ENCODE measurements around the gene CEP120. TPM values are rescaled to one million over a fixed set of nuclear protein-coding genes. Genes with fewer than 3 reads are reported as not detected.

Gene CEP120
- total RNA-seq, 1 donor from 2014 or later, result 23.0 TPM

GRCh38 chr5:123448017-123448617, 24.9 kb upstream of the CEP120 start:
- Mint-ChIP-seq H3K4me3 (no peak overlapping the region), H3K36me3 (no peaks in the 10 kb centered on the region), H3K4me1 (peaks cover 34% of the 10 kb centered on the region), H3K9me3 (no peaks in the 10 kb centered on the region), H3K27me3 (ENCODE audit: low read depth) (no peaks in the 10 kb centered on the region), H3K27ac (no peak overlapping the region)
- no peak for TF ChIP-seq CTCF (IDR thresholded peaks at IDR 0.05; ENCODE audit: unreplicated experiment)
- DNase-seq (ENCODE audit: low spot score in 2 of 2, unreplicated experiment in 2 of 2), result no peak

GRCh38 chr5:123444016-123444415, 20.8 kb upstream of the CEP120 start:
- Mint-ChIP-seq H3K27ac (no peak overlapping the region), H3K27me3 (ENCODE audit: low read depth) (no peaks in the 10 kb centered on the region)

GRCh38 chr5:123441408-123441807, 18.2 kb upstream of the CEP120 start:
- Mint-ChIP-seq H3K36me3 (no peaks in the 10 kb centered on the region), H3K27ac (no peak overlapping the region), H3K27me3 (ENCODE audit: low read depth) (no peaks in the 10 kb centered on the region), H3K4me1 (peaks cover 28% of the 10 kb centered on the region), H3K9me3 (no peaks in the 10 kb centered on the region), H3K4me3 (no peak overlapping the region)
- DNase-seq (ENCODE audit: low spot score in 2 of 2, unreplicated experiment in 2 of 2), result no peak
- no peak for TF ChIP-seq CTCF (IDR thresholded peaks at IDR 0.05; ENCODE audit: unreplicated experiment)

More at GRCh38 chr5:123444016-123444415, 20.8 kb upstream of the CEP120 start:
- DNase-seq (ENCODE audit: low spot score in 2 of 2, unreplicated experiment in 2 of 2), result no peak
- no peak for TF ChIP-seq CTCF (IDR thresholded peaks at IDR 0.05; ENCODE audit: unreplicated experiment)
- H3K4me1 Mint-ChIP-seq, result peaks cover 24% of the 10 kb centered on the region
- no peaks in the 10 kb centered on the region for H3K36me3 Mint-ChIP-seq
- no peaks in the 10 kb centered on the region for H3K9me3 Mint-ChIP-seq
- H3K4me3 Mint-ChIP-seq, result no peak overlapping the region

- DNase-seq (ENCODE audit: low spot score in 2 of 2, unreplicated experiment in 2 of 2), result no peak
- Mint-ChIP-seq H3K36me3 (no peaks in the 10 kb centered on the region), H3K4me1 (peaks cover 28% of the 10 kb centered on the region), H3K27ac (no peak overlapping the region), H3K4me3 (no peak overlapping the region), H3K9me3 (no peaks in the 10 kb centered on the region), H3K27me3 (ENCODE audit: low read depth) (no peaks in the 10 kb centered on the region)
- no peak for TF ChIP-seq CTCF (IDR thresholded peaks at IDR 0.05; ENCODE audit: unreplicated experiment)
Observed at GRCh38 chr5:123440456-123441181, 17.4 kb upstream of the CEP120 start.

- Mint-ChIP-seq H3K27ac (no peak overlapping the region), H3K27me3 (ENCODE audit: low read depth) (no peaks in the 10 kb centered on the region), H3K36me3 (no peaks in the 10 kb centered on the region), H3K4me1 (peaks cover 31% of the 10 kb centered on the region), H3K4me3 (no peak overlapping the region), H3K9me3 (no peaks in the 10 kb centered on the region)
- DNase-seq (ENCODE audit: low spot score in 2 of 2, unreplicated experiment in 2 of 2), result no peak
- TF ChIP-seq CTCF (IDR thresholded peaks at IDR 0.05; ENCODE audit: unreplicated experiment), result no peak
Observed at GRCh38 chr5:123439709-123440108, 16.5 kb upstream of the CEP120 start.
